Neural cell (in vitro differentiated cells): ENCODE results near the gene CBY1.
"Not testable (repeated sequence)": the region's sequence is repeated elsewhere in the genome, so short reads cannot be mapped to it uniquely, and the experiment has no call there.

ENCODE experiments used
- CTCF ChIP-seq: fragments of 450-650 bp; IDR thresholded peaks from 2 replicates; pipeline ENCODE4 v1.5.1; 2014; ENCODE audit warnings: antibody characterized with exemption, mild to moderate bottlenecking, moderate library complexity; ENCODE audit not compliant: poor library complexity, severe bottlenecking
- MXI1 ChIP-seq: fragments of 450-650 bp; conservative IDR thresholded peaks from 2 replicates; pipeline ENCODE4 v1.6.1; 2014; ENCODE audit warnings: antibody characterized with exemption, mild to moderate bottlenecking; ENCODE audit not compliant: poor library complexity, severe bottlenecking
- POLR2AphosphoS5 ChIP-seq: IDR thresholded peaks from 2 replicates; pipeline ENCODE4 v1.6.1; 2012
- TF ChIP-seq, protein P1 (sequence below): IDR thresholded peaks from 2 replicates; pipeline ENCODE4 v1.6.1; 2012; ENCODE audit warnings: borderline replicate concordance

- TF ChIP-seq CTCF, MXI1, POLR2AphosphoS5: not testable (repeated sequence)
- TF ChIP-seq, protein P1, sequence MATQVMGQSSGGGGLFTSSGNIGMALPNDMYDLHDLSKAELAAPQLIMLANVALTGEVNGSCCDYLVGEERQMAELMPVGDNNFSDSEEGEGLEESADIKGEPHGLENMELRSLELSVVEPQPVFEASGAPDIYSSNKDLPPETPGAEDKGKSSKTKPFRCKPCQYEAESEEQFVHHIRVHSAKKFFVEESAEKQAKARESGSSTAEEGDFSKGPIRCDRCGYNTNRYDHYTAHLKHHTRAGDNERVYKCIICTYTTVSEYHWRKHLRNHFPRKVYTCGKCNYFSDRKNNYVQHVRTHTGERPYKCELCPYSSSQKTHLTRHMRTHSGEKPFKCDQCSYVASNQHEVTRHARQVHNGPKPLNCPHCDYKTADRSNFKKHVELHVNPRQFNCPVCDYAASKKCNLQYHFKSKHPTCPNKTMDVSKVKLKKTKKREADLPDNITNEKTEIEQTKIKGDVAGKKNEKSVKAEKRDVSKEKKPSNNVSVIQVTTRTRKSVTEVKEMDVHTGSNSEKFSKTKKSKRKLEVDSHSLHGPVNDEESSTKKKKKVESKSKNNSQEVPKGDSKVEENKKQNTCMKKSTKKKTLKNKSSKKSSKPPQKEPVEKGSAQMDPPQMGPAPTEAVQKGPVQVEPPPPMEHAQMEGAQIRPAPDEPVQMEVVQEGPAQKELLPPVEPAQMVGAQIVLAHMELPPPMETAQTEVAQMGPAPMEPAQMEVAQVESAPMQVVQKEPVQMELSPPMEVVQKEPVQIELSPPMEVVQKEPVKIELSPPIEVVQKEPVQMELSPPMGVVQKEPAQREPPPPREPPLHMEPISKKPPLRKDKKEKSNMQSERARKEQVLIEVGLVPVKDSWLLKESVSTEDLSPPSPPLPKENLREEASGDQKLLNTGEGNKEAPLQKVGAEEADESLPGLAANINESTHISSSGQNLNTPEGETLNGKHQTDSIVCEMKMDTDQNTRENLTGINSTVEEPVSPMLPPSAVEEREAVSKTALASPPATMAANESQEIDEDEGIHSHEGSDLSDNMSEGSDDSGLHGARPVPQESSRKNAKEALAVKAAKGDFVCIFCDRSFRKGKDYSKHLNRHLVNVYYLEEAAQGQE: not testable (repeated sequence)
Measured at GRCh38 chr22:38615064-38615405, 41.4 kb upstream of the CBY1 start.
